ENCODE measurements around the gene RPL32. TPM values are rescaled to one million over a fixed set of nuclear protein-coding genes. Genes with fewer than 3 reads are reported as not detected.

Gene RPL32
- total RNA-seq, 1 experiment from 2014 or later, result 794 TPM

DNA sequence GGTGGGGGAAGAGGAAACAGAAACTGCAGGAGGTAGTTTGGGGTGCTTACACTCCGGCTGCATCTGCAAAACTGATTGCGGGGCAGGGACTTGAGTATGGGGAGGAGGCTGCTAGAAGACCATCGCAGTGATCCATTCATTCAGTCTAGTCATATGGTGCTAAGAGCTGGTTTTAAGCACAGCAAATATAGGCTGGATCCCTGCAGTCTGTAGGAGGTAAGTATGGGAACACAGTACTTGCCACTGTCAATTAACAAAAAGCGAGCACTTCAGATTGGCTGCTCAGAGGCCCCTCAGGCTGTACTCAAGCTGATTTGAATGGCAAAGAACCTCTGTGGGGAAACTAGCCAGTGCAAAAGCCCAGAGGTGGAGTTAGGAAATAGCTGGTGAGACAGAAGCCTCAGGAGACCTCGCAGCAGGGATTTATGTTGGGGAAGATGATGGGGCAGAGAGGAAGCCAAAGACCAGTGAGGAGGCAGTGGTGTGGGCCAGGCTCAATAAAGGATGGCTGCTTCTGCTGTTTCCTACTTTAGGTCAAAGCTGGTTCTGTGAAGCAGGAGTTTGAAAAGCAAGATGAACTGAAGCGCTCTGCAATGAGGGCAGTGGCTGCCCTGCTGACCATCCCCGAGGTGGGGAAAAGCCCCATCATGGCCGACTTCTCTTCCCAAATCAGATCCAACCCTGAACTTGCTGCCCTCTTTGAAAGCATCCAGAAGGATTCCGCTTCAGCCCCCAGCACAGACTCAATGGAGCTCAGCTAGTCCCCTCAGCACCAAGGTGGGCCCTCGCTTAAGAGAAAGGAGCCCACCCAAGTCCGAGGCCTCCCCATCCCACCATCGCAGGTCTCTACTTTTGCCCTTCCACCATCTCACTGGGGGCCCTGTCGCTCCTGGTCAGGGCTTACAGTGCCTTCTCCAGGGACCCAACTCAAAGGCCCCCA lies 7.9 kb downstream of the RPL32 start:
- no peak; the same call in 1 of the 2 replicates for ATAC-seq
- no peaks in the 10 kb centered on the region for H3K27me3 ChIP-seq (ENCODE audit: control insufficient read depth, insufficient read depth, low read length)
- no peak overlapping the region for H3K4me3 ChIP-seq (ENCODE audit: low read depth in 2 of 2, low read length in 2 of 2)
- H3K27ac ChIP-seq (ENCODE audit: low read length), result no peak overlapping the region
- POLR2A ChIA-PET, result no interaction called here
- TF ChIP-seq, protein P1, sequence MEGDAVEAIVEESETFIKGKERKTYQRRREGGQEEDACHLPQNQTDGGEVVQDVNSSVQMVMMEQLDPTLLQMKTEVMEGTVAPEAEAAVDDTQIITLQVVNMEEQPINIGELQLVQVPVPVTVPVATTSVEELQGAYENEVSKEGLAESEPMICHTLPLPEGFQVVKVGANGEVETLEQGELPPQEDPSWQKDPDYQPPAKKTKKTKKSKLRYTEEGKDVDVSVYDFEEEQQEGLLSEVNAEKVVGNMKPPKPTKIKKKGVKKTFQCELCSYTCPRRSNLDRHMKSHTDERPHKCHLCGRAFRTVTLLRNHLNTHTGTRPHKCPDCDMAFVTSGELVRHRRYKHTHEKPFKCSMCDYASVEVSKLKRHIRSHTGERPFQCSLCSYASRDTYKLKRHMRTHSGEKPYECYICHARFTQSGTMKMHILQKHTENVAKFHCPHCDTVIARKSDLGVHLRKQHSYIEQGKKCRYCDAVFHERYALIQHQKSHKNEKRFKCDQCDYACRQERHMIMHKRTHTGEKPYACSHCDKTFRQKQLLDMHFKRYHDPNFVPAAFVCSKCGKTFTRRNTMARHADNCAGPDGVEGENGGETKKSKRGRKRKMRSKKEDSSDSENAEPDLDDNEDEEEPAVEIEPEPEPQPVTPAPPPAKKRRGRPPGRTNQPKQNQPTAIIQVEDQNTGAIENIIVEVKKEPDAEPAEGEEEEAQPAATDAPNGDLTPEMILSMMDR (IDR thresholded peaks at IDR 0.05), result no peak
- peak; percentile 22 for TF ChIP-seq POLR2AphosphoS5 (IDR thresholded peaks at IDR 0.05; ENCODE audit: low read depth, low read length)
- intact Hi-C loops (cut with micrococcal nuclease; ENCODE audit: unreplicated experiment), result no loop called here
- peaks cover 36% of the 10 kb centered on the region for H3K36me3 ChIP-seq (ENCODE audit: control insufficient read depth, insufficient read depth, low read length)
- DNase-seq (ENCODE audit: low read depth, low spot score), result no peak
- H3K4me1 ChIP-seq (ENCODE audit: control insufficient read depth, insufficient read depth, low read length), result peaks cover 5% of the 10 kb centered on the region; the same call in 1 of the 2 replicates
- in situ Hi-C loops (cut with HindIII; ENCODE audit: low pct_unique_long_range_greater_than_20kb, low sequenced_read_pairs), result no loop called here
- CTCF ChIA-PET, result no interaction called here
- no peaks in the 10 kb centered on the region for H3K9me3 ChIP-seq (ENCODE audit: control insufficient read depth, insufficient read depth, low read depth, low read length)
- BruUV-seq (replicated peaks), result no TSS peak

DNA sequence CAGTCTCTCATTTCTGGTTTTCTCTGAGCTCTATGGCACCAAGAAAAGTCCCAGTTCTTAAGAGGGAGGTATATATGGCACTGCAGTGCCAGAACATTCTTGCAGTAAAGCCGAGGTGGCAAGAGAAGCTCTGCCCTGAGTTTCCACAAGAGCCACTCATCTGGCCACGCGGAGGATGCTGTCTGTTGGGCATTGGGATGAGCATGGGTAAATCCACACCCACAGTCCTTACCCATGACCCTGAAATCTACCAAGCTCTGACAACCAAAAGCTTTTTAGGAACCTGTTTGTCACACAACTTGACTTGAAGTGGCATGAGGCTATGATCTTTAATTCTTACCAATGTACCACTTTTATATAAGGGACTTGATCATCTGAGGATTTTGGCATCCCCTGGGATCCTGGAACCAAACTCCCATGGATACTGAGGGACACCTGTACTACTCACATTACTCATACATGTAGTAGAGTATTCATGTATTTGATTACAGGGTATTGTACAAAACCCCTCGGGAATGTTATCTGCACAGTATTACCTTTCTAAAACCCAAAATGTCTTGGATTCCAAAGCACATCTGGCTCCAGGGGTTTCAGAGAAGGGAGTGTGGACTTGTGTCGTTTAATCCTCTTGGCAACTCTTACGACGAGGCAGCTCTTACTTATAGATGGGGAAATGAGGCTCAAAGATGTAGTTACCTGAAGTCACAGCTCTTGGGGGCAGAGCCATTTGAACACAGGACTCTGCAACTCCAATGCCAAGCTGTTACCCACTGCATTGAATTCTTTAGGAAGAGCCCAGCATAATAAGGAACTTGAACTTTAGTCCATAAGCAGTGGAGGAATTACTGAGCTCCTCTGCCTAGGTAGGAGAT lies 8.8 kb downstream of the RPL32 start:
- ChIA-PET CTCF (no interaction called here), POLR2A (no interaction called here)
- peaks cover 4% of the 10 kb centered on the region; the same call in 1 of the 2 replicates for H3K4me1 ChIP-seq (ENCODE audit: control insufficient read depth, insufficient read depth, low read length)
- in situ Hi-C loops (cut with HindIII; ENCODE audit: low pct_unique_long_range_greater_than_20kb, low sequenced_read_pairs), result no loop called here
- no TSS peak for BruUV-seq (replicated peaks)
- H3K4me3 ChIP-seq (ENCODE audit: low read depth in 2 of 2, low read length in 2 of 2), result no peak overlapping the region
- H3K36me3 ChIP-seq (ENCODE audit: control insufficient read depth, insufficient read depth, low read length), result peaks cover 31% of the 10 kb centered on the region
- ATAC-seq (peak; percentile 23), DNase-seq (ENCODE audit: low read depth, low spot score) (no peak)
- H3K9me3 ChIP-seq (ENCODE audit: control insufficient read depth, insufficient read depth, low read depth, low read length), result no peaks in the 10 kb centered on the region
- H3K27ac ChIP-seq (ENCODE audit: low read length), result no peak overlapping the region
- TF ChIP-seq TCF7L2 (IDR thresholded peaks at IDR 0.05; ENCODE audit: low read depth, low read length) (no peak), POLR2AphosphoS5 (IDR thresholded peaks at IDR 0.05; ENCODE audit: low read depth, low read length) (peak; percentile 56; the same call in 1 of the 2 replicates), SIN3A (IDR thresholded peaks at IDR 0.05; ENCODE audit: borderline replicate concordance, insufficient read depth, low read depth, low read length) (no peak)
- TF ChIP-seq, protein P1 (IDR thresholded peaks at IDR 0.05), result no peak
- TF ChIP-seq, protein P2, sequence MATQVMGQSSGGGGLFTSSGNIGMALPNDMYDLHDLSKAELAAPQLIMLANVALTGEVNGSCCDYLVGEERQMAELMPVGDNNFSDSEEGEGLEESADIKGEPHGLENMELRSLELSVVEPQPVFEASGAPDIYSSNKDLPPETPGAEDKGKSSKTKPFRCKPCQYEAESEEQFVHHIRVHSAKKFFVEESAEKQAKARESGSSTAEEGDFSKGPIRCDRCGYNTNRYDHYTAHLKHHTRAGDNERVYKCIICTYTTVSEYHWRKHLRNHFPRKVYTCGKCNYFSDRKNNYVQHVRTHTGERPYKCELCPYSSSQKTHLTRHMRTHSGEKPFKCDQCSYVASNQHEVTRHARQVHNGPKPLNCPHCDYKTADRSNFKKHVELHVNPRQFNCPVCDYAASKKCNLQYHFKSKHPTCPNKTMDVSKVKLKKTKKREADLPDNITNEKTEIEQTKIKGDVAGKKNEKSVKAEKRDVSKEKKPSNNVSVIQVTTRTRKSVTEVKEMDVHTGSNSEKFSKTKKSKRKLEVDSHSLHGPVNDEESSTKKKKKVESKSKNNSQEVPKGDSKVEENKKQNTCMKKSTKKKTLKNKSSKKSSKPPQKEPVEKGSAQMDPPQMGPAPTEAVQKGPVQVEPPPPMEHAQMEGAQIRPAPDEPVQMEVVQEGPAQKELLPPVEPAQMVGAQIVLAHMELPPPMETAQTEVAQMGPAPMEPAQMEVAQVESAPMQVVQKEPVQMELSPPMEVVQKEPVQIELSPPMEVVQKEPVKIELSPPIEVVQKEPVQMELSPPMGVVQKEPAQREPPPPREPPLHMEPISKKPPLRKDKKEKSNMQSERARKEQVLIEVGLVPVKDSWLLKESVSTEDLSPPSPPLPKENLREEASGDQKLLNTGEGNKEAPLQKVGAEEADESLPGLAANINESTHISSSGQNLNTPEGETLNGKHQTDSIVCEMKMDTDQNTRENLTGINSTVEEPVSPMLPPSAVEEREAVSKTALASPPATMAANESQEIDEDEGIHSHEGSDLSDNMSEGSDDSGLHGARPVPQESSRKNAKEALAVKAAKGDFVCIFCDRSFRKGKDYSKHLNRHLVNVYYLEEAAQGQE (IDR thresholded peaks at IDR 0.05; ENCODE audit: insufficient read depth in 1 of 2, low read depth in 2 of 2, low read length in 1 of 2), result no peak
- no peaks in the 10 kb centered on the region for H3K27me3 ChIP-seq (ENCODE audit: control insufficient read depth, insufficient read depth, low read length)
- intact Hi-C loops (cut with micrococcal nuclease; ENCODE audit: unreplicated experiment), result no loop called here

Data from Panc1 (cell line).